ENCODE data around the gene RASL10A.

The RASL10A gene

DNA sequence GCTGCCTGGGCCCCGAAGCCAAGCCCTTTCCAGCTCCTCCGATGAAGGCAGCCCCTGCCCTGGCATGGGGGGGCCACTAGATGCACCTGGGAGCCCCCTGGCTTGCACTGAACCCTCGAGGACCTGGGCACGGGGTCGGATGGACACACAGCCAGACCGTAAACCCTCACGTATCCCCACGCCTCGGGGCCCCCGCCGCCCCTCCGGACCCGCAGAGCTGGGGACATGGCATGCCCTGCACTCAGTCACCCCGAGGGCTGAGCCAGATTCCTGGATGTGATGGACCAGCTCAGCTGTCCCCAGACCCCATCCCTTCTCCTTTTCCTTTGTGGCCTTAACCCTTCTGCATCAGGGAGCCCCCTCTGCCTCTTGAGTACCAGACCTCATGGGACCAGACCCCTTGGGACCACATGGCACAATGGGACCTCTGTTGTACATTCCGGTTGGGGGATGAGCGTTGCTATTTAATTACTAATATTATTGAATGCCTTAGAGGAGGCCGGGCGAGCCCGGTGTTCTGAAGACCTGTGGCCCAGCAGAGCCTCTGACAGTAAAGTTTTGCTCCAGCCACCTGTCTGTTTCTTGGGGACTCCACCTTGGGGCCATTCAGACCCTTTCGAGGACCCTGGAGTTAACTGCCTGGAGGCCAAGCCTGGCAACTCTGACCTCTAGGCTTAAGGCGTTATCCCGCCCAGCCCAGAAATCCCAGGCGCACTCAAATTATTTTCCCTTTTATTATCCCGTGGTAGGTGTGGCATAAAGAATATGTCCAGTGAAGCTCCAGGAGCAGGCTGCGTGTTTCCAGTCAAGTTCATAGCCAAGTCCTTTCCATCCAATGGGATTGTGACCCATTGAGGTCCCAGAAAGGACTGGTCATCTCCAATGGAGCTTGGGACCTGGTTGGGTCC, 3.0 kb downstream of the RASL10A start:
- Histone ChIP-seq H3K9me3 (no peaks in the 10 kb centered on the region), H3K27me3 (peaks cover 98% of the 10 kb centered on the region), H3K4me1 (ENCODE audit: control insufficient read depth in 1 of 2, insufficient read depth in 1 of 2, low read depth in 1 of 2, low read length in 1 of 2) (peaks cover 3 to 13% of the 10 kb centered on the region in 2 experiments), H3K4me3 (ENCODE audit: low read depth in 1 of 2, low read length in 1 of 2) (no peak overlapping the region), H3K36me3 (no peaks in the 10 kb centered on the region), H3K27ac (no peak overlapping the region)
- TF ChIP-seq, protein P1, sequence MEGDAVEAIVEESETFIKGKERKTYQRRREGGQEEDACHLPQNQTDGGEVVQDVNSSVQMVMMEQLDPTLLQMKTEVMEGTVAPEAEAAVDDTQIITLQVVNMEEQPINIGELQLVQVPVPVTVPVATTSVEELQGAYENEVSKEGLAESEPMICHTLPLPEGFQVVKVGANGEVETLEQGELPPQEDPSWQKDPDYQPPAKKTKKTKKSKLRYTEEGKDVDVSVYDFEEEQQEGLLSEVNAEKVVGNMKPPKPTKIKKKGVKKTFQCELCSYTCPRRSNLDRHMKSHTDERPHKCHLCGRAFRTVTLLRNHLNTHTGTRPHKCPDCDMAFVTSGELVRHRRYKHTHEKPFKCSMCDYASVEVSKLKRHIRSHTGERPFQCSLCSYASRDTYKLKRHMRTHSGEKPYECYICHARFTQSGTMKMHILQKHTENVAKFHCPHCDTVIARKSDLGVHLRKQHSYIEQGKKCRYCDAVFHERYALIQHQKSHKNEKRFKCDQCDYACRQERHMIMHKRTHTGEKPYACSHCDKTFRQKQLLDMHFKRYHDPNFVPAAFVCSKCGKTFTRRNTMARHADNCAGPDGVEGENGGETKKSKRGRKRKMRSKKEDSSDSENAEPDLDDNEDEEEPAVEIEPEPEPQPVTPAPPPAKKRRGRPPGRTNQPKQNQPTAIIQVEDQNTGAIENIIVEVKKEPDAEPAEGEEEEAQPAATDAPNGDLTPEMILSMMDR (IDR thresholded peaks at IDR 0.05), result no peak

DNA sequence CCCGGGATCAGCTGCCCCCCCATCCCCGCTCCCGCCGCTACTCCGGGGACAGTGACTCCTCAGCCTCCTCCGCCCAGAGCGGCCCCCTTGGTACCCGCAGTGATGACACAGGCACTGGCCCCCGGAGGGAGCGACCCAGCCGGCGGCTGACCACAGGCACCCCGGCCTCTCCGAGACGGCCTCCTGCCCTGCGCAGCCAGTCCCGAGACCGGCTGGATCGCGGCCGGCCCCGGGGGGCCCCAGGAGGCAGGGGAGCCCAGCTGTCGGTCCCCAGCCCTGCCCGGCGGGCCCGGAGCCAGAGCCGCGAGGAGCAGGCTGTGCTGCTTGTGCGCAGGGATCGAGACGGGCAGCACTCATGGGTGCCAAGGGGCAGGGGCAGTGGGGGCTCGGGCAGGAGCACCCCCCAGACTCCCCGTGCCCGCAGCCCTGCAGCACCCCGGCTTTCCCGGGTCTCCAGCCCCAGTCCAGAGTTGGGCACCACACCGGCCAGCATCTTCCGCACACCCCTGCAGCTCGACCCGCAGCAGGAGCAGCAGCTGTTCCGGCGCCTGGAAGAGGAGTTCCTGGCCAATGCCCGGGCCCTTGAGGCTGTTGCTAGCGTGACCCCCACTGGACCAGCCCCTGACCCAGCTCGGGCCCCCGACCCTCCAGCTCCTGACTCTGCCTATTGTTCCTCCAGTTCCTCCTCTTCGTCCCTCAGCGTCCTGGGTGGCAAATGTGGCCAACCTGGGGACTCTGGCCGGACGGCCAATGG, 3.9 kb downstream of the RASL10A start:
- Histone ChIP-seq H3K27me3 (peaks cover 98% of the 10 kb centered on the region), H3K9me3 (no peaks in the 10 kb centered on the region), H3K36me3 (no peaks in the 10 kb centered on the region), H3K4me3 (ENCODE audit: low read depth in 1 of 2, low read length in 1 of 2) (no peak overlapping the region), H3K27ac (no peak overlapping the region), H3K4me1 (ENCODE audit: control insufficient read depth in 1 of 2, insufficient read depth in 1 of 2, low read depth in 1 of 2, low read length in 1 of 2) (peaks cover 3 to 20% of the 10 kb centered on the region in 2 experiments)
- TF ChIP-seq, protein P1 (IDR thresholded peaks at IDR 0.05), result no peak

DNA sequence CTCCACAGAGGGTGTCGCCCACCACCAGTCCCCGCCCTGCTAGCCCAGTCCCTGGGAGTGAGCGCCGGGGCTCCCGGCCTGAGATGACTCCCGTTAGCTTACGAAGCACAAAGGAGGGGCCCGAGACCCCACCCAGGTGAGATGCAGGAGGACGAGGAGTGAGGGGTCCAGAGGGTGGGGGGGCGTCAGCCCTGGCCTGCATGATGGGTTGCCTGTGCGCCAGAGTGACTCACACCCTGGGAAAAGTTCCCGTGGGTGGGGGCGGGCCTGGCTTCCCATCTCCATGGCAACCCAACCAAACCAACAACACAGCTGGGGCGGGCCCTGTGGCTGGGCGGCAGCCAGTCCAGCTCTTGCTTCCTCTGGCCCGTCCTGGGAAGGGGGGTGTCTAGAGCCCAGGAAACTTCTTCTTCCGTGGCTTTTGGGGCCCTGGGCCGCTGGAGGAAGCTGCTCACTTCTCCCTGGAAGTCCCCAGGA, 4.6 kb downstream of the RASL10A start:
- TF ChIP-seq, protein P1 (IDR thresholded peaks at IDR 0.05), result no peak
- Histone ChIP-seq H3K27me3 (peaks cover 98% of the 10 kb centered on the region), H3K36me3 (no peaks in the 10 kb centered on the region), H3K4me1 (ENCODE audit: control insufficient read depth in 1 of 2, insufficient read depth in 1 of 2, low read depth in 1 of 2, low read length in 1 of 2) (peaks cover 6 to 26% of the 10 kb centered on the region in 2 experiments), H3K9me3 (no peaks in the 10 kb centered on the region), H3K27ac (no peak overlapping the region), H3K4me3 (ENCODE audit: low read depth in 1 of 2, low read length in 1 of 2) (no peak overlapping the region)

DNA sequence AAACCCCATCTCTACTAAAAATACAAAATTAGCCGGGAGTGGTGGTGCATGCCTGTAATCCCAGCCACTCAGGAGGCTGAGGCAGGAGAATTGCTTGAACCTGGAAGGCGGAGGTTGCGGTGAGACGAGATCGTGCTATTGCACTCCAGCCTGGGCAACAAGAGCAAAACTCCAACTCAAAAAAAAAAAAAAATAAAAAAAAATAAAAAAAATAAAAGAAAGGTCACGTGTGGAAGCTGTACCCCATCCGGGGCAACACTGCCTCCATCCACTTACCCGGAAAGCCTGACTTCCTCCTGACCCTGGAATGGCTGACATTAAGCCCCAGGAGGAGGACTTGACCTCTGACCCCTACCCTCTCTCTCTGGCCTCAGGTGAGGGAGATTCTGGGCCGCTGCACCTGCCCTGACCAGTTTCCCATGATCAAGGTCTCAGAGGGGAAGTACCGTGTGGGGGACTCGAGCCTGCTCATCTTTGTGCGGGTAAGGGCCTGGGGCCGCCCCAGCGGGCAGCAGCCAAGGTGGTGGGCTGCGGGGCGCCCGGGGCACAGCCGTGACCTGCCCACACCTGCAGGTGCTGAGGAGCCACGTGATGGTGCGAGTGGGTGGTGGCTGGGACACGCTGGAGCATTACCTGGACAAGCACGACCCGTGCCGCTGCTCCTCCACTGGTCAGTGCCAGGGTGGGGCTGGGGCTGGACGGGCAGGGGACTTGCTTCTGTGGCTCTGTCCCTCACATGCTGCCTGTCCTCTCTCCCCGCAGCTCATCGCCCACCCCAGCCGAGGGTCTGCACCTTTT, 5.2 kb downstream of the RASL10A start:
- no peak overlapping the region for H3K4me3 ChIP-seq (ENCODE audit: low read depth in 1 of 2, low read length in 1 of 2)
- TF ChIP-seq, protein P1 (IDR thresholded peaks at IDR 0.05), result no peak
- no peaks in the 10 kb centered on the region for H3K36me3 ChIP-seq
- H3K27me3 ChIP-seq, result peaks cover 98% of the 10 kb centered on the region
- no peaks in the 10 kb centered on the region for H3K9me3 ChIP-seq
- no peak overlapping the region for H3K27ac ChIP-seq
- H3K4me1 ChIP-seq (ENCODE audit: control insufficient read depth in 1 of 2, insufficient read depth in 1 of 2, low read depth in 1 of 2, low read length in 1 of 2), result peaks cover 6 to 21% of the 10 kb centered on the region in 2 experiments

Measured in neutrophil (primary cell).